Parathyroid adenoma (tissue), 2 donors: ENCODE data around the gene ARSB.
A peak's percentile ranks its signal among the peaks of the same experiment; 100 is the strongest.

Source experiments
- H2AFZ ChIP-seq: fragments of 300-600 bp; sonication (generic); one replicate; pipeline ENCODE4 v1.7.0; 2017; ENCODE audit warnings: antibody characterized with exemption, mild to moderate bottlenecking
- H3K27ac ChIP-seq: fragments of 300-600 bp; sonication (generic); one replicate; pipeline ENCODE4 v1.7.0; 2017
- H3K27me3 ChIP-seq: fragments of 300-600 bp; sonication (generic); one replicate; pipeline ENCODE4 v1.7.0; 2017; ENCODE audit warnings: low read length; ENCODE audit not compliant: control insufficient read depth, insufficient read depth
- H3K36me3 ChIP-seq: fragments of 300-600 bp; sonication (generic); one replicate; pipeline ENCODE4 v1.7.0; 2017; ENCODE audit warnings: low read length; ENCODE audit not compliant: control insufficient read depth, insufficient read depth
- H3K4me1 ChIP-seq: fragments of 300-600 bp; sonication (generic); one replicate; pipeline ENCODE4 v1.7.0; 2017; ENCODE audit warnings: control low read depth
- H3K4me2 ChIP-seq: fragments of 300-600 bp; sonication (generic); one replicate; pipeline ENCODE4 v1.7.0; 2017; ENCODE audit warnings: low read length
- H3K4me3 ChIP-seq: fragments of 300-600 bp; sonication (generic); one replicate; pipeline ENCODE4 v1.7.0; 2017; ENCODE audit warnings: low read depth, low read length
- H3K79me2 ChIP-seq: fragments of 300-600 bp; sonication (generic); one replicate; pipeline ENCODE4 v1.7.0; 2017; ENCODE audit warnings: control low read depth
- H3K9ac ChIP-seq: fragments of 300-600 bp; sonication (generic); one replicate; pipeline ENCODE4 v1.7.0; 2017; ENCODE audit warnings: mild to moderate bottlenecking
- H3K9me3 ChIP-seq: fragments of 300-600 bp; sonication (generic); one replicate; pipeline ENCODE4 v1.7.0; 2017; ENCODE audit warnings: low read length; ENCODE audit not compliant: control insufficient read depth
- CTCF ChIP-seq: fragments of 300-600 bp; sonication (generic); IDR thresholded peaks from one replicate; pipeline ENCODE4 v1.7.0; 2017; ENCODE audit warnings: antibody characterized with exemption, mild to moderate bottlenecking
- donor health status: primary hyperparathyroidism.

Gene ARSB

GRCh38 chr5:78985116-78985724, at the start of gene ARSB:
Gene ARSB, minus strand, starts transcription at chr5:78985310. Its CDS starts 62 bp downstream, at chr5:78985248.
- H3K9ac ChIP-seq: peak within 1 kb of the TSS; percentile 84
- H3K9me3 ChIP-seq: no peaks in the 10 kb centered on the region
- H3K4me2 ChIP-seq: peak within 1 kb of the TSS; percentile 80
- peaks cover 2% of the 10 kb centered on the region for H3K79me2 ChIP-seq
- H3K27ac ChIP-seq: peak within 1 kb of the TSS; percentile 87
- H3K27me3 ChIP-seq: no peaks in the 10 kb centered on the region
- H3K4me1 ChIP-seq: peaks cover 8% of the 10 kb centered on the region
- peak within 1 kb of the TSS; percentile 68 for H3K4me3 ChIP-seq
- peak within 1 kb of the TSS; percentile 97 for H2AFZ ChIP-seq
- TF ChIP-seq CTCF: no peak
- H3K36me3 ChIP-seq: no peaks in the 10 kb centered on the region

- H3K4me3 ChIP-seq: no peak overlapping the region
- H3K4me2 ChIP-seq: no peak overlapping the region
- H3K27me3 ChIP-seq: no peaks in the 10 kb centered on the region
- TF ChIP-seq CTCF: no peak
- H3K79me2 ChIP-seq: no peaks in the 10 kb centered on the region
- no peaks in the 10 kb centered on the region for H3K4me1 ChIP-seq
- no peak overlapping the region for H2AFZ ChIP-seq
- H3K9me3 ChIP-seq: no peaks in the 10 kb centered on the region
- no peaks in the 10 kb centered on the region for H3K36me3 ChIP-seq
- H3K9ac ChIP-seq: no peak overlapping the region
- H3K27ac ChIP-seq: no peak overlapping the region
Measured at GRCh38 chr5:79032782-79033181, 47.7 kb upstream of the ARSB start.

- H3K4me1 ChIP-seq: no peaks in the 10 kb centered on the region
- no peaks in the 10 kb centered on the region for H3K9me3 ChIP-seq
- no peaks in the 10 kb centered on the region for H3K36me3 ChIP-seq
- H2AFZ ChIP-seq: no peak overlapping the region
- no peak overlapping the region for H3K4me3 ChIP-seq
- H3K9ac ChIP-seq: no peak overlapping the region
- H3K27me3 ChIP-seq: no peaks in the 10 kb centered on the region
- no peaks in the 10 kb centered on the region for H3K79me2 ChIP-seq
- no peak overlapping the region for H3K27ac ChIP-seq
- no peak for TF ChIP-seq CTCF
- H3K4me2 ChIP-seq: no peak overlapping the region
Measured at GRCh38 chr5:79032031-79032695, 47.1 kb upstream of the ARSB start.

GRCh38 chr5:79031485-79031867, 46.4 kb upstream of the ARSB start:
- H3K27me3 ChIP-seq: no peaks in the 10 kb centered on the region
- no peaks in the 10 kb centered on the region for H3K9me3 ChIP-seq
- H3K79me2 ChIP-seq: no peaks in the 10 kb centered on the region
- H3K9ac ChIP-seq: no peak overlapping the region
- H2AFZ ChIP-seq: no peak overlapping the region
- H3K4me3 ChIP-seq: no peak overlapping the region
- TF ChIP-seq CTCF: no peak
- H3K36me3 ChIP-seq: no peaks in the 10 kb centered on the region
- H3K4me1 ChIP-seq: no peaks in the 10 kb centered on the region
- no peak overlapping the region for H3K4me2 ChIP-seq
- no peak overlapping the region for H3K27ac ChIP-seq
